ENCODE measurements around the gene MIA2. TPM values are rescaled to one million over a fixed set of nuclear protein-coding genes. Genes with fewer than 3 reads are reported as not detected.

MIA2 gene
- total and polyA plus RNA-seq, 2 donors from 2014 or later = 63.2 to 65.6 TPM

DNA sequence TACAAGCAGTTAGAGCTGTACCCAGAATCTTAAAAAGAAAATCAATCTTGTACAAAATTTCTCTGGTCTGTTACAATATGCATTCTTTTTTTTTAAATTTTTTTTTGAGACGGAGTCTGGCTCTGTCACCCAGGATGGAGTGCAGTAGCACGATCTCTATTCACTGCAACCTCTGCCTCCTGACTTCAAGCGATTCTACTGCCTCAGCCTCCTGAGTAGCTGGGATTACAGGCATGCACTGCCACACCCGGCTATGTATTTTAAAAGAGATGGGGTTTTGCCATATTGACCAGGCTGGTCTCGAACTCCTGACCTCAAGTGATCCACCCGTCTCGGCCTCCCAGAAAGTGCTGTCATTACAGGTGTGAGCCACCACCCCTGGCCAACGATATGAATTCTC, 194.4 kb downstream of the MIA2 start:
- FAIRE-seq = no peak
- no peak for TF ChIP-seq CTCF (IDR thresholded peaks at IDR 0.05; ENCODE audit: borderline replicate concordance, extremely low read depth, insufficient read depth)
- H3K36me3 ChIP-seq (ENCODE audit: control insufficient read depth in 2 of 3, insufficient read depth in 3 of 3, low read length in 3 of 3) = no peaks in the 10 kb centered on the region
- H3K4me1 ChIP-seq (ENCODE audit: control insufficient read depth in 2 of 3, insufficient read depth in 2 of 3, low read depth in 1 of 3, low read length in 3 of 3) = peaks cover 5 to 15% (median 10%) of the 10 kb centered on the region in 3 donors
- H3K4me3 ChIP-seq (ENCODE audit: low read length in 3 of 3) = no peak overlapping the region
- H3K9me3 ChIP-seq (ENCODE audit: control insufficient read depth in 2 of 3, insufficient read depth in 1 of 3, low read length in 3 of 3) = no peaks in the 10 kb centered on the region
- no peaks in the 10 kb centered on the region for H3K27me3 ChIP-seq (ENCODE audit: control insufficient read depth, insufficient read depth, low read length)
- no peak for DNase-seq
- intact Hi-C loops (cut with DNase I) = no loop called here
- no peak overlapping the region for H3K9ac ChIP-seq (ENCODE audit: low read length in 3 of 3)
- no peak overlapping the region for H3K27ac ChIP-seq (ENCODE audit: low read depth in 2 of 2, low read length in 2 of 2)

DNA sequence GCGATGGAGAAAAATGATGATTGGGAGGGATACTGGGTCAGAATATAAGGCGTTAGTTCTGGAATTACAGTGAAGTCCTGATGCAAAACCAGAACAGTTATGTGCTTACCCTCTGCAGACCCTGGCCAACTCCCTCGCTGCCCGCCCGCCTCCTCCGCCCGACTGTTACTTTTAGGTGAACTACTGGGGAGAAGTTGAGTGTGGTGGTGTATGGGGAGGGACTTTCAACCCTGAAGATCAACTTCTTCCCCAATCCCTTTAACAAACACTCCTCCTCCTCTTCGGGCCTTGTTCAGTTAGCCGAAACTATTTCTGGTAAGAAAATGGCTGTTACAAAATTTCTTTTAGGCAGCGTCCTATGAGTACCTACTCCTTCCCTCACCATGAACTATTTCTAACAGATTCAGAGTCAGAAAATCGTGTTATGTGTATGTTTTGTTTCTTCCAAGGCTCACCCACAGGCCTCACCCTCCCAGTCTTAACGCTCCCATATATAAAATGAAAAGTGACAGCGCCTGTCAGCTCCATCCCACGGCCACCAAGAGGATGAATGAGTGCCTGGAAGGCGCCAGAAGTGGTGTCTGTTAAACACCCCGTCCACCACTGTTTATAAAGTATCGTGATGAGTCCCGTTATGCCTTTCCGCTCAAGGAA, 197.2 kb downstream of the MIA2 start:
- no peaks in the 10 kb centered on the region for H3K9me3 ChIP-seq (ENCODE audit: control insufficient read depth in 2 of 3, insufficient read depth in 1 of 3, low read length in 3 of 3)
- no peaks in the 10 kb centered on the region for H3K36me3 ChIP-seq (ENCODE audit: control insufficient read depth in 2 of 3, insufficient read depth in 3 of 3, low read length in 3 of 3)
- no peak for FAIRE-seq
- H3K27ac ChIP-seq (ENCODE audit: low read depth in 2 of 2, low read length in 2 of 2) = peak overlapping the region; percentile 91 to 100
- no peaks in the 10 kb centered on the region for H3K27me3 ChIP-seq (ENCODE audit: control insufficient read depth, insufficient read depth, low read length)
- peak overlapping the region; percentile 92 to 94 (median 93) for H3K4me3 ChIP-seq (ENCODE audit: low read length in 3 of 3)
- intact Hi-C loops (cut with DNase I) = no loop called here
- peak overlapping the region; percentile 35 to 86 (median 80) for H3K9ac ChIP-seq (ENCODE audit: low read length in 3 of 3)
- DNase-seq = peak in 4 of 5 donors; percentile 21 to 54 (median 46)
- no peak for TF ChIP-seq CTCF (IDR thresholded peaks at IDR 0.05; ENCODE audit: borderline replicate concordance, extremely low read depth, insufficient read depth)
- H3K4me1 ChIP-seq (ENCODE audit: control insufficient read depth in 2 of 3, insufficient read depth in 2 of 3, low read depth in 1 of 3, low read length in 3 of 3) = peaks cover 5 to 15% (median 5%) of the 10 kb centered on the region in 3 donors

DNA sequence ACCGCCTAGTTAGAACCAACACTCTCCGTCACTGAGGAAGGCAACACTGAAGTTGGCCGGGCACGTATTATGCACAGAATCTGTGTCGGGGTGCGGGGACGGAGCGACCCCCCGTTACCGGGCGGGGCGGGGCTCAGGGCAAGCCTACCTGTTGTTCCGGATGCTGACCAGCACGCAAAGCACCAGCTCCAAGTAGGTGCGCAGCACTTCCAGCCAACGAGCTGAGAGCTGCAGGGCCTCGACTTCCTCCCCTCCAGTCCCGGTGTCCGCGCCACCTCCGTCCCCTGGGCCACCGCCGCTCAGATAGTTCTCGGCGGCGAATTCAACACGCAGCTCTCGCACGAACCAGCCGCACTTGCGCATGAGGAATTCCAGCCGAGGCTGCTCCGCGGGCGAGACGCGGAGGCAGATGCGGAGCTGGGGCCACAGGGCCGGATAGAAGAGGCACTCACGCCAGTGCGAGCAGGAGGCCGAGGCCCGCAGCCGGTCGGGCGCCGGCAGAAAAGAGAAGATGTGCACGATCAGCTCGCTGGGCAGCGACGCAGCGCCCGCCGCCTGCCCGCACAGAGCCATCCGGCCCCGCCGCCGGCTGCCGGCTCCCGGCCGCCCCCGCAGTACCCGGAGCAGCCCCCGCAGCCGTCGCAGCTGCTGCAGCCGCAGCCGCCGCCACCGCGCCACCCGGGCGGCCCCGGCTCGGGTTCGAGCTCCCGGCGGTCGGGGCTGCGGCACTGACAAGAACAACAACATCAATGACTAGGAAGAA, 197.9 kb downstream of the MIA2 start:
- peaks cover 5 to 12% (median 5%) of the 10 kb centered on the region in 3 donors for H3K4me1 ChIP-seq (ENCODE audit: control insufficient read depth in 2 of 3, insufficient read depth in 2 of 3, low read depth in 1 of 3, low read length in 3 of 3)
- TF ChIP-seq CTCF (IDR thresholded peaks at IDR 0.05; ENCODE audit: borderline replicate concordance, extremely low read depth, insufficient read depth) = no peak
- no peaks in the 10 kb centered on the region for H3K27me3 ChIP-seq (ENCODE audit: control insufficient read depth, insufficient read depth, low read length)
- H3K9ac ChIP-seq (ENCODE audit: low read length in 3 of 3) = peak overlapping the region; percentile 35 to 92 (median 80)
- H3K27ac ChIP-seq (ENCODE audit: low read depth in 2 of 2, low read length in 2 of 2) = peak overlapping the region; percentile 91 to 100
- no peak for FAIRE-seq
- DNase-seq = peak; percentile 64 to 86 (median 69)
- intact Hi-C loops (cut with DNase I) = no loop called here
- H3K4me3 ChIP-seq (ENCODE audit: low read length in 3 of 3) = peak overlapping the region; percentile 93 to 96 (median 94)
- H3K36me3 ChIP-seq (ENCODE audit: control insufficient read depth in 2 of 3, insufficient read depth in 3 of 3, low read length in 3 of 3) = no peaks in the 10 kb centered on the region
- no peaks in the 10 kb centered on the region for H3K9me3 ChIP-seq (ENCODE audit: control insufficient read depth in 2 of 3, insufficient read depth in 1 of 3, low read length in 3 of 3)

All from kidney (tissue), 14 donors.